Keratinocyte (primary cell): ENCODE results near the gene ZBTB8OS. TPM values are rescaled to one million over a fixed set of nuclear protein-coding genes. Genes with fewer than 3 reads are reported as not detected.

Experiments
- DNase-seq: peaks from one replicate; pipeline ENCODE4 v3.0.0-alpha.2; 2011; ENCODE audit warnings: low read depth, missing footprints, low spot score
- FAIRE-seq: peaks from 2 replicates; lab custom pipeline; 2011; peaks lifted over from hg19 to GRCh38; lab: Jason Lieb, UNC
- H2AFZ ChIP-seq: 2 replicates; pipeline ENCODE4 v1.6.0; 2012; ENCODE audit warnings: low read length, control low read depth, inconsistent platforms; ENCODE audit not compliant: control insufficient read depth
- H3K27ac ChIP-seq: 2 replicates; pipeline ENCODE4 v1.5.1; 2011; ENCODE audit warnings: low read length; ENCODE audit not compliant: control insufficient read depth, insufficient read depth
- H3K27me3 ChIP-seq: 3 replicates; pipeline ENCODE4 v1.6.0; 2011; ENCODE audit warnings: low read length; ENCODE audit not compliant: control insufficient read depth, insufficient read depth; ENCODE audit errors: extremely low read depth
- H3K36me3 ChIP-seq, 2 experiments: 2 replicates in 1 of 2; 3 replicates in 1 of 2; pipeline ENCODE4 v1.5.1; 2011; ENCODE audit warnings: low read length in 2 of 2, mild to moderate bottlenecking in 1 of 2; ENCODE audit not compliant: control insufficient read depth in 2 of 2, insufficient read depth in 2 of 2; ENCODE audit errors: extremely low read depth in 1 of 2
- H3K4me1 ChIP-seq: 3 replicates; pipeline ENCODE4 v1.5.1; 2011; ENCODE audit warnings: low read length; ENCODE audit not compliant: control insufficient read depth, insufficient read depth; ENCODE audit errors: extremely low read depth
- H3K4me2 ChIP-seq: 3 replicates; pipeline ENCODE4 v1.6.0; 2011; ENCODE audit warnings: low read depth, low read length; ENCODE audit not compliant: control insufficient read depth, insufficient read depth; ENCODE audit errors: extremely low read depth
- H3K4me3 ChIP-seq, 3 experiments: fragments of 200-600 bp in 1 of 3; sonication (generic) in 1 of 3; 2 replicates in 2 of 3; 3 replicates in 1 of 3; pipeline ENCODE4 v1.5.1; 2011 to 2016; ENCODE audit warnings: low read length in 3 of 3, mild to moderate bottlenecking in 3 of 3, control low read depth in 2 of 3, inconsistent platforms in 1 of 3, low read depth in 1 of 3, mixed read lengths in 1 of 3, mixed run types in 1 of 3, moderate library complexity in 1 of 3; ENCODE audit not compliant: control insufficient read depth in 2 of 3, insufficient read depth in 2 of 3; ENCODE audit errors: extremely low read depth in 1 of 3
- H3K79me2 ChIP-seq: 2 replicates; pipeline ENCODE4 v1.6.0; 2012; ENCODE audit warnings: low read length; ENCODE audit not compliant: control insufficient read depth, insufficient read depth
- H3K9ac ChIP-seq: 3 replicates; pipeline ENCODE4 v1.6.0; 2011; ENCODE audit warnings: low read length; ENCODE audit not compliant: control insufficient read depth, insufficient read depth; ENCODE audit errors: extremely low read depth
- H3K9me1 ChIP-seq: 3 replicates; pipeline ENCODE4 v1.6.0; 2011; ENCODE audit warnings: low read length; ENCODE audit not compliant: control insufficient read depth, insufficient read depth; ENCODE audit errors: extremely low read depth
- H3K9me3 ChIP-seq: 2 replicates; pipeline ENCODE4 v1.5.1; 2012; ENCODE audit warnings: low read depth, low read length; ENCODE audit not compliant: control insufficient read depth
- H4K20me1 ChIP-seq: 3 replicates; pipeline ENCODE4 v1.6.0; 2011; ENCODE audit warnings: low read length; ENCODE audit not compliant: control insufficient read depth, insufficient read depth; ENCODE audit errors: extremely low read depth
- EZH2 ChIP-seq: IDR thresholded peaks from one replicate; pipeline ENCODE4 v1.6.1; 2012; ENCODE audit warnings: inconsistent platforms, mild to moderate bottlenecking, low read length, moderate library complexity
- dilution Hi-C: fragments of 300-500 bp; cut with MboI; formaldehyde crosslinking; loops from one replicate; pipeline ENCODE4 v1.7.0; 2020; ENCODE audit warnings: low sequenced_read_pairs; ENCODE audit not compliant: extremely low pct_ligation_motif_present
- polyA plus RNA-seq, 5 experiments: library from polyadenylated mRNA; depleted of rRNA in 3 of 5; stranded (reverse) in 3 of 5; stranded (forward) in 1 of 5; unstranded in 1 of 5; fragments of >200 nt; gene quantifications; 1 replicate in 1 of 5; 2 replicates in 3 of 5; 3 replicates in 1 of 5; pipeline versions ENCODE4 v1.2.1 to v1.2.3, GENCODE V29; 2011 to 2012; ENCODE audit warnings: missing spikeins in 2 of 5, low read depth in 1 of 5, low replicate concordance in 1 of 5
- TF ChIP-seq, protein P1 (sequence below), 3 experiments: IDR thresholded peaks in 1 of 3; conservative IDR thresholded peaks in 1 of 3; optimal IDR thresholded peaks in 1 of 3; 2 replicates in 2 of 3; 3 replicates in 1 of 3; pipeline versions ENCODE3 to v1.5.1; 2011; ENCODE audit warnings: low read length in 3 of 3, mild to moderate bottlenecking in 3 of 3, moderate library complexity in 2 of 3, control low read depth in 1 of 3, inconsistent platforms in 1 of 3; ENCODE audit not compliant: insufficient read depth in 2 of 3; ENCODE audit errors: extremely low read depth in 1 of 3

The ZBTB8OS gene
- polyA plus RNA-seq, 1 donor (not counting 4 experiments of a cell fraction or from before 2014, with no cell fraction given): 87.5 TPM

DNA sequence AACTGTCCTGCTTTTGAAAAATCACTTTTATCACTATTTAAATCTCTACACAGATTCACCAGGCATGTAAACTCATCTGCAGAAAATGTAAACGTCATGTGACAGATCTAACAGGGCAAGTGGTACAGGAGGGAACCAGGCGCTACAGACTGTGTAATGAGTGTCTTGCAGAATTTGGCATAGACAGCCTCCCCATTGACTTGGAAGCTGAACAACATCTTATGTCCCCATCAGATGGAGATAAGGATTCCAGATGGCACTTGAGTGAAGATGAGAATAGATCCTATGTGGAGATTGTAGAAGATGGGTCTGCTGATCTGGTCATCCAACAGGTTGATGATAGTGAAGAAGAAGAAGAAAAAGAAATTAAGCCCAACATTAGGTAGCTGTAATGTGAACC lies 50.3 kb downstream of the ZBTB8OS start:
- no peaks in the 10 kb centered on the region for H3K9me3 ChIP-seq
- FAIRE-seq: no peak
- no peak overlapping the region for H3K9ac ChIP-seq
- dilution Hi-C loops: no loop called here
- H3K27ac ChIP-seq: no peak overlapping the region
- no peak overlapping the region for H3K4me3 ChIP-seq
- H4K20me1 ChIP-seq: no peaks in the 10 kb centered on the region
- TF ChIP-seq, protein P1, sequence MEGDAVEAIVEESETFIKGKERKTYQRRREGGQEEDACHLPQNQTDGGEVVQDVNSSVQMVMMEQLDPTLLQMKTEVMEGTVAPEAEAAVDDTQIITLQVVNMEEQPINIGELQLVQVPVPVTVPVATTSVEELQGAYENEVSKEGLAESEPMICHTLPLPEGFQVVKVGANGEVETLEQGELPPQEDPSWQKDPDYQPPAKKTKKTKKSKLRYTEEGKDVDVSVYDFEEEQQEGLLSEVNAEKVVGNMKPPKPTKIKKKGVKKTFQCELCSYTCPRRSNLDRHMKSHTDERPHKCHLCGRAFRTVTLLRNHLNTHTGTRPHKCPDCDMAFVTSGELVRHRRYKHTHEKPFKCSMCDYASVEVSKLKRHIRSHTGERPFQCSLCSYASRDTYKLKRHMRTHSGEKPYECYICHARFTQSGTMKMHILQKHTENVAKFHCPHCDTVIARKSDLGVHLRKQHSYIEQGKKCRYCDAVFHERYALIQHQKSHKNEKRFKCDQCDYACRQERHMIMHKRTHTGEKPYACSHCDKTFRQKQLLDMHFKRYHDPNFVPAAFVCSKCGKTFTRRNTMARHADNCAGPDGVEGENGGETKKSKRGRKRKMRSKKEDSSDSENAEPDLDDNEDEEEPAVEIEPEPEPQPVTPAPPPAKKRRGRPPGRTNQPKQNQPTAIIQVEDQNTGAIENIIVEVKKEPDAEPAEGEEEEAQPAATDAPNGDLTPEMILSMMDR (optimal IDR thresholded peaks at IDR 0.05 in 1 of 3, IDR thresholded peaks at IDR 0.05 in 1 of 3, conservative IDR thresholded peaks at IDR 0.05 in 1 of 3; ENCODE audit: extremely low read depth in 1 of 3, insufficient read depth in 2 of 3, low read length in 3 of 3): no peak
- no peak for TF ChIP-seq EZH2
- H3K27me3 ChIP-seq: no peaks in the 10 kb centered on the region
- no peak overlapping the region for H2AFZ ChIP-seq
- DNase-seq: no peak
- no peaks in the 10 kb centered on the region for H3K9me1 ChIP-seq
- H3K4me2 ChIP-seq: no peak overlapping the region
- no peaks in the 10 kb centered on the region for H3K4me1 ChIP-seq
- H3K36me3 ChIP-seq: peaks cover 0 to 1% of the 10 kb centered on the region in 2 experiments
- H3K79me2 ChIP-seq: no peaks in the 10 kb centered on the region

DNA sequence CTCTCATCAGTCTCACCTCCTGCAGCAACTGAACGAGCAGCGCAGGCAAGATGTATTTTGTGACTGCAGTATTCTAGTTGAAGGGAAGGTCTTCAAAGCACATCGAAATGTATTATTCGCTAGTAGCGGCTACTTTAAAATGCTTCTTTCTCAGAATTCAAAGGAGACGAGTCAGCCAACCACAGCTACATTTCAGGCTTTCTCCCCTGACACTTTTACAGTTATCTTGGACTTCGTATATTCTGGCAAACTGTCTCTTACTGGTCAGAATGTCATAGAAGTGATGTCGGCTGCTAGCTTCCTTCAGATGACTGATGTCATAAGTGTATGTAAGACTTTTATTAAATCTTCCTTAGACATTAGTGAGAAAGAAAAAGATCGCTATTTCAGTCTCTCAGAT lies 57.4 kb downstream of the ZBTB8OS start:
- FAIRE-seq: no peak

More for the DNA sequence above, 57.4 kb downstream of the ZBTB8OS start:
- no peak for TF ChIP-seq EZH2
- TF ChIP-seq, protein P1 (optimal IDR thresholded peaks at IDR 0.05 in 1 of 3, IDR thresholded peaks at IDR 0.05 in 1 of 3, conservative IDR thresholded peaks at IDR 0.05 in 1 of 3; ENCODE audit: extremely low read depth in 1 of 3, insufficient read depth in 2 of 3, low read length in 3 of 3): no peak
- Histone ChIP-seq H3K4me3 (no peak overlapping the region), H3K27me3 (no peaks in the 10 kb centered on the region), H3K9me3 (no peaks in the 10 kb centered on the region), H3K79me2 (no peaks in the 10 kb centered on the region), H3K4me2 (no peak overlapping the region), H2AFZ (no peak overlapping the region), H3K4me1 (no peaks in the 10 kb centered on the region), H3K27ac (no peak overlapping the region), H3K36me3 (peaks cover 0 to 8% of the 10 kb centered on the region in 2 experiments), H3K9me1 (no peaks in the 10 kb centered on the region), H4K20me1 (peaks cover 2% of the 10 kb centered on the region), H3K9ac (no peak overlapping the region)
- no peak for DNase-seq
- dilution Hi-C loops: no loop called here
